ENCODE measurements around the gene DNAH17.
A peak's percentile ranks its signal among the peaks of the same experiment; 100 is the strongest.

DNAH17 gene

GRCh38 chr17:78573955-78574354 lies 3.2 kb downstream of the DNAH17 start:
- peak in 1 of 5 donors; percentile 14 for DNase-seq

GRCh38 chr17:78572239-78573205 lies 4.7 kb downstream of the DNAH17 start:
- no peak for DNase-seq

DNA sequence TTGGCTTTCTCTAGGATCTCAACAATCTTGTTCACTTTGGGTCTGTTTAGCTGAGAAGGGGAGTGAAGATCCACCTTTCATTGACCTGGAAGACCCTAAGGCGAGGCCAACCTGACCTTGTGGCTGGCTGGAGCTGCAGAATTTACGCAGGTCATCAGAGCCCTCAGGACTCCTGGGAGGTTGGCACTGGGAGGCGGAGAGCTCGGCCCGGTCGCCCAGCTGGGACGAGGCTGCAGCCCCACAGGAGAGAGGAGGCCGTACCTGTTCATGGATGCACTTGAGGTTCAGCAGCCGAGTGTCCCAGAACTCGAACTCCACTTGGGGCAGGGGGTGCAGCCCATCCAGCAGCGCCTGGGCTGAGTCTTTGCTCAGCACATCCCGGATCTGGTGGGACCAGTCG lies 5.9 kb downstream of the DNAH17 start:
- DNase-seq: no peak

DNA sequence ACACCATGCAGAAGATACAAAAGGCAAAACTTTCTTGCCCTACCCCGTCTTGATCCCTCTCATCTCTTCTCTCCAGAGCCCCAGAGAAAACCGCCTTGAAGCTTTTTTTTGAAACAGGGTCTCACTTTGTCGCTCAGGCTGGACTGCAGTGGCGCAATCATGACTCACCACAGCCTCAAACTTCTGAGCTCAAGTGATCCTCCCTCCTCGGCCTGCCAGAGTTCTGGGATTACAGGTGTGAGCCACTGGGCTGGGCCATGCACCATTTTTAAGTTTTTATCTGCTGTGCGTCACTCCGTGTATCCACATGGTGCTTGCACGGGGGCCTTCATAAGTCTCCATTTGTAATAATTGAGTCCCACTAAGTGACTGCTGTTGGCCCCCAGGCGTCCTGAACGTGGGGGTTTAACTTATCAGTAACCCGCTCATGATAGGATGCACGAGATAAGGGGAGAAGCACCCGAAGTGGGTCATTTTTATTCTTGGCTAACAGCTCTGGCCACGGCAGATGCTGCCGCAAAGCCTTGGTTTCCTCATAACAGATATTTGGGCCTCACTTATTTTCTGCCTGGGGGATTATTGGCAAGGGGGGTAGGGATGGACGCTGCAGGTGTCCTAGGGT lies 8.6 kb downstream of the DNAH17 start:
- no peak for DNase-seq

GRCh38 chr17:78567991-78568390 lies 9.2 kb downstream of the DNAH17 start:
- no peak for DNase-seq

- DNase-seq: no peak
Observed at GRCh38 chr17:78566947-78567346, 10.2 kb downstream of the DNAH17 start.

- DNase-seq: no peak
Observed at GRCh38 chr17:78563189-78564145, 13.7 kb downstream of the DNAH17 start.

- no peak for DNase-seq
Observed at GRCh38 chr17:78562734-78563133, 14.5 kb downstream of the DNAH17 start.

- DNase-seq: no peak
Observed at GRCh38 chr17:78561166-78561565, 16.0 kb downstream of the DNAH17 start.

DNA sequence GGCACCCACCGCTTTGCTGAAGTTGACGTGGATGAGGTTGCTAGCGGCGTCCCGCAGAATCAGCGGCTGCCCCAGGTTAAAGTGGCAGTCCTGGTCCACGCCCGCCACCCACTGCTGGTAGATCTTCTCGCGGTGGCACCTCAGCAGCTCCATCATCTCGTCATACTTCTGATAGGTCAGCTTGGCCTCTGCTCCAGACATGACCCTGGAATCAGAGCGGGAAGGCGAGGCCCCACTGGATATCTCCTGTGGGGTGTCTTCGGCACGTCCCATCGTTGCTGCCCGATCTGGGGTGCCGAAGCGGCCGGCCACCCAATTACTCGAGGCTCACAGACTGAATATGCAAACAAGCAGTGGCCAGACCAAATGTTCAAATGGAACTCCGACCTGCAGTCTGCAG lies 16.5 kb downstream of the DNAH17 start:
- no peak for DNase-seq

DNA sequence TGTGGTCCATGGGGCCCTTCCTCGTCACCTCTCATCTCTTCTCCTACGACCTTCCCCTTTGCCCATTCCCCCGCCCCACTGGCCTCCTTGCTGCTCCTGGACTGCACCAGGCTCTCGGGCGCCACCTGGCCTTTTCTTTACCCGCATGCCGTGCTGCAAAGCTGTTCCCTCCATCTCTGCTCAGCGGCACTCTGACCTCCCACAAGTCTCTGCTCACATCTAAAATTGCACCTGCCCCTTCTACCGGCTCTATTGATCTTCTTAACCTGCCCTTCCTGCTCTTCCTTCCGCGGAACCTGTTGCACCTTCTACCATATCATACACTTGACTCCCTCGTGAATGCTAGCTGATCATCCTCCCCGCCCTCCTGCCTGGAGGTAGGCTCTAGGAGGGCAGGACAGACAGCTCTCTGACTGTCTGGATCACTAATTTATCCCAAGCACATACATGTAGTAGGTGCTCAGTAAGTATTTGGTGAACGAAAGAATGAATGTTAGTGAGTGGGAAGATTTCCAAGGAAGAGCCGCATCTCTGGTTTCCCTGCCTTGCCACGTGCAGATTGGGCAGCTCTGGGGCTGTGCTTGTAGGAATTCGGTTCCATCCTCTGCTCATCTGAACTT lies 17.3 kb downstream of the DNAH17 start:
- no peak for DNase-seq

GRCh38 chr17:78558989-78559388 lies 18.2 kb downstream of the DNAH17 start:
- DNase-seq: no peak

DNA sequence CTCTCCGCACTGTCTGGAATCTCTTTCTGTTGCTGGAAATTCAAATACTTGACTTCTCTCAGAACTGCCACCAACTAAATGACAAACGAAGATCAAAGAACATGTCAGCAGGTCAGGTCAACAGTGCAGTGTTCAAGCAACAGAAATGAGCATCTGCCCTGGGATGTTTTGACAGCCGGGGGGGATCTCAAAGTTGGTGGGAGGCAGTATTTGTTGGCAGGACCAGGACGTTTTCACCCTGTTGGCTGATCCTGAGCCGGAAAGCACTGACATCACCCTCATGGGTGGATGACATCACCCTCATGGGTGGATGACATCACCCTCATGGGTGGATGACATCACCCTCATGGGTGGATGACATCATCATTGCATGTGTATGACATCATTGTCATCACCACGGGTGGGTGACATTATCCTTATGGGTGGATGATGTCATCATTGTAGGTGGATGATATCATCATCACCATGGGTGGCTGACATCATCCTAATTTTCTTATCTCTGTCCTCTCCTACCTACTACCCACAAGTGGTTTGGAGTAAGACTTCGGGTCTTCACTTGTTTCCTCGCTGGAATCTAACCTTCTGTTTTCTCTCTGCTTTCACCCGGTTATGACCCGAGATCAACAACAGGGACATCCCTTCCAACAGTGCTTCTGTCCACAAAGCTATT lies 18.9 kb downstream of the DNAH17 start:
- DNase-seq: no peak

- DNase-seq: no peak
Observed at GRCh38 chr17:78557598-78558039, 19.6 kb downstream of the DNAH17 start.

DNA sequence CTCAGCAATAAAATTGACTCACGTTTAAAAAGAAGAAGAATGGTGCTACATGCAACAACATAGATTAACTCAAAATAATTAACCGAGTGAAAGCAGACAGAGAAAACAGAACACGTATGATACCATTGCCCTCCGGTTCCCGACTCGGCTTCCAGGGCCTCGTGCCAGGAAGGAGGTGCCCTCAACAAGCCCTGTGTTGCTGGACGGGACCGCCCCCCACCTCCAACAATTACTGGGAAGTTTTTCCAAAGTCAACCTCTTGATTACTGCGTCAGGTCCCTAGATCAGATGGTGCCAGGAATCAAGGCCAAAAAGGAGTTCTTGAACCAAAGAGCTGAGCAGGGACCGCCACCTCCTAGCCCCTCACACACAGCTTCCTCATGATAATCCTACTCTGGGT lies 20.4 kb downstream of the DNAH17 start:
- DNase-seq: no peak

DNA sequence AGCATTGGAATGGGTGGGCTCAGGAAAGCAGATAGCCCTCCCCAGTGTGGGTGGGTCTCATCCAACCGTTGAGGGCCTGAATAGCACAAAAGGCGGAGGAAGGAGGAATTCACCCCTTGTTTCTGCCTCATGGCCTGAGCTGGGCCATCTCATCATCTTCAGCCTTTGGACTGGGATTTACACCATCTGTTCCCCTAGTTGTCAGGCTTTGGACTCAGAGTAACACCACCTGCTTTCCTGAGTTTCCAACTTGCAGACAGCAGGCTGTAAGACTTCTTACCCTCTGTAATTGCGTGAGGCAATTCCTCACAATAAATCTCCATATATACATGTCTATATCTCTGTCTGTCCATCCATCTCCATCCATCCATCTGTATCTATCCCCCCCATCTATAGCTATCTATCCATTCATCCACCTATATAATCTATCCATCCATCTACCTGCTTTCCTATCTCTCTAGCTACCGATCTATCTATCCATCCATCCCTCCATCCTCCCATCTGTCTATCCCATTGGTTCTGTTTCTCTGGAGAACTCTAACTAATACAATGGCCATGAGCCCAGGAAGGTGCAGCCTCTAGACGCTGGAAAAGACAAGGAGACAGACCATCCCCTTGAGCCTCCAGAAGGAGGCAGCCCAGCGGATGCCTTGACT lies 21.3 kb downstream of the DNAH17 start:
- no peak for DNase-seq

DNA sequence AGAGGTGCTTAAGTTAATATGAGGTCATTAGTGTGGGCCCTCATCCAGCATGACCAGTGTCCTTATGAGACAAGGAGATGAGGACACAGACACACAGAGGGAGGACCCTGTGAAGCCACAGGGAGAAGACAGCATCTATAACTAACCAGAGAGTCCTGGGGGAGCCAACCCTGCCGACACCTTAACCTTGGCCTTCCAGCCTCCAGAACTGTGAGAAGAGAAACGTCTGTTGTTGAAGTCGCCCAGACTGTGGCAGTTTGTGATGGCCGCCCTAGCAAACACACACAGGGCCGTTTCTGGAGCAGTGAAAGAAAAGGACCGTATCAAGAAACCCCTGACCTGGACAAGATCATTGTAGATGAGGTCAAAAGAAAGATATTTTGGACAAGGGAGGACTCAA lies 26.7 kb downstream of the DNAH17 start:
- DNase-seq: no peak

- DNase-seq: no peak
Observed at GRCh38 chr17:78548725-78549124, 28.5 kb downstream of the DNAH17 start.

DNA sequence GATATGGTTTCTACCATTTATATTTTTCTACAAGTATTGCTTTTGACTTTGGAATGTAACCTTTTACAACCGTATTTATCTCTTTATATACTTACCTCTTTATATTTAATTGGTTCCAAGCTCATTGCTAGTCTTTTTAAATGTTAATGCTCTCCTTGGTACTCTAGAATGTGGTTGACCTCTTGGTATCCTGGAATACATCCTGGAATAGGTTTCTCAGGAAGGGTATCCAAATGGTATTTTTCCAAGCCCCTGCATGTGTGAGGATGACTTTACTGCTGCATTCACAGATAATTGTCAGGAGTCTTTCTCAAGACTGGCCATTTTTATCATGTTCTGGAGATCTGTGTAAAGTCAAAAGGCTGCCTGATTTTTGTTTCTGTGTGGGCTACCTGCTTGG lies 30.2 kb downstream of the DNAH17 start:
- no peak for DNase-seq

- DNase-seq: no peak
Observed at GRCh38 chr17:78546476-78546875, 30.7 kb downstream of the DNAH17 start.
